HG03039 (cell line): Measurements from ENCODE around the gene LRMDA.

Source experiments
- ATAC-seq: cut with Tn5 transposase; IDR thresholded peaks from one replicate; pipeline ENCODE4 v1.9.1; 2021; ENCODE audit warnings: mild to moderate bottlenecking, moderate library complexity; ENCODE audit not compliant: unreplicated experiment

The LRMDA gene

DNA sequence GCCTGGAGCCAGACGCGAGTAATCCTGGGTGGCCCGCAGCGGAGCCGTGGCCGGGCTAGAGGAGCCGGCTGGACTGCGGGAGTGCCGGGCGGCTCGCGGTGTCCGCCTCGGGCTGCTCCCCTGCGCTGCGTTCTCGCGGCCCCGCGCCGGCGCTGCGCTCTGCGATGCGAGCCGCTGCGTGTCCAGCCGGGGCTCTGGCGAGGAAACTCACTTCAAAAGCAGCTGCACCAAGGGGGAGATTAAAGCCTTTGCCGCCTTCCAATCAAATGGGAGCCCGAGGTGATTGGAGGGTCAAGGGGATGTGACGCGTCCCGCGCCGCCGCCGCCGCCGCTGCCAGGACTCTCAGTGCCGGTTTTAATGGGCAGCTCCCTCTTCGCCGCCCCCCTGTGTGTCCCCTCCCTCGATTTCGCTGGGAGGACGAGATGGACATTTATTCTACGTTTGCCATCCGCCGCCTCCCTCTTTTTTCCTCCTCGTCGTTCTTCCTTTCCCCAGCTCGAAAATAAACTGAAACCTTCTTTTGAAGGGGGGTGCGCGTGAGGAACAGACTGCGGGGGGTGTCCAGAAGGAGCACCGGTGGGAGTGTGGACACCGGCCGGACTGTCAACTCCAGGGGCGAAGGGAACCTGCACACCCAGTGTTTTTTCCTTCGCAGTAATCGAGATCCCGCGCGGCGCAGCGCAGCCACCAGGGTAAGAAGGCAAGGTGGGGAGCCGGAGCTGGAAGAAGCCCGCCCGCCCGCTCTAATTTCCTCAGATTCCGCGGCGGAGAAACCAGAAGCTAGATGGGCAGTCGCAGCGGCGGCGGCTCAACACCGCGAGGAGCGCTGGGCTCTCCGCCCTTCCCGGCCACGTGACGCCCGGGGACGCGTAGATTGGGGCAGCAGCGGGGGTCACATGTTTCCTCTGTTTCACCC lies 29.6 kb upstream of the LRMDA start, which contains the start of gene ZNF503:
Gene ZNF503 (minus strand): TSS at position 196 of the 917 bp plus-strand sequence. CDS start 345 bp downstream, outside the sequence.
- ATAC-seq: peak; percentile 42

DNA sequence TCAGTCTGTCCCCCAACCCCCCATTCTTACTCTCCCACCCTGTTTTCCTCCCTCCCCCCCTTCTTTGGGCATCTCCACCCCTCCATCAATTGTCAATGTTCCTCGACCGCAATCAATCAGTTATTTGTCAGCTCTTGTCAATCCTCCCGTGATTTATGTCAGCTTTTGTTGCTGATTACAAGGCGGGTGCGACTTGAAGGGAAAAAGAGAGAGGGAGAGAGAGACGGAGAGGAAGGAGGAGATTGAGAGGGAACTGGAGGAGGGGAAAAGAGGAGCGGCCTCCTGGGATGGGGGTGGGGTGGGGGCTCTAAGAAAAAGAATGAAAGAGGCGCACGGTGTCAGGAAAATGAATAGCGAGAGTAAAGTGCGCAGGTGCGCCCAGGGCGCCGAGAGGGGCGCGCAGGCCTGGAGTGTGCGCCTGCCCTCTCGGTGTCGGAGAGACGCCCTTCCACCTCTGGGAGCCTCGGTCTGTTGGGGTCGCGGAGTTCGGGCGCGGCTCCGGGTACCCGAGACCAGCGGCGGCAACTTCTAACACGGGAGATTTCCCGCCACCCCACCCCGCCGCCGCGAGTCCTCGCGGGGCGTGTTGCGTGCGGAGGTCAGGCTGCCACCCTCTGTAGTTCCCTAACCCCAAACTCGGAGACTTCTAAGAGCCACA lies 28.8 kb upstream of the LRMDA start:
- no peak for ATAC-seq

DNA sequence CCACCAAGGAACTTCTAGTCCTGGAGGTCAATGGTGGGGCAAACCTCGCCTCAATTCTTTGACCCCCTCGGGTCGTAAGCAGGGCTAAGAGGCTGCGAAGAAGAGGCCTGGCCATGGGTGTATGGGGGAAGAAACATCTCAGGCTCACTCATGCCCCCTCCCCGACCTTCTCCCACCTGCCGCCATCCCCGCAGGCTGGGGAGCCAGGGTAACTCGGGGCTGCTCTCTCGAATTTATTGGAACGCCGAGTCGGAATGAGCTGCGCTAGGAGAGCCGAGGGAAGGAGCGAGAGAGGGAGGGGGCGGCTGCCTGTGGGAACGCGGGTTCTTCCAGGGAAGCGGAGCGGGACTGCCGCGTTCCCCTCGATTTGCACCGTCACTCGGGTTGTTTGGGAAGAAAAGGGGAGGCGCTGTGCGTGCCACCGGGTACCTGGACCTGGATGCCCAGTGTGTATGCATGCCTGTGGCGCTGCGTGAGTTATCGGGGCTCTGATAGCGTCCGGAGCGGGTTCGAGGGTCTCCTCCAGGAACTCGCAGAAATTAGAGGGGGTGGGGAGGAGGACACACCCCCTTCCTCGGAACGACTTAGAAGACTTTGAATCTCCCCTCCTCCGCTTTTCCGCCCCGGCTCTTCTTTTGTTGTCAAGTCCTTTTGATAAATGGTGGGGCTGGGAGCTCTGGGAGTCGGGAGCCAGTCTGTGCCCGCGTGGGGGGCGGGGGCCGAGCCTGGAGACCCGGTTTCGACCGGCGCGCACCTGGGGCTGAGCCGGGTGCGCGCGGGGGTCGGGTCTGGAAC lies 28.1 kb upstream of the LRMDA start:
- no peak for ATAC-seq

DNA sequence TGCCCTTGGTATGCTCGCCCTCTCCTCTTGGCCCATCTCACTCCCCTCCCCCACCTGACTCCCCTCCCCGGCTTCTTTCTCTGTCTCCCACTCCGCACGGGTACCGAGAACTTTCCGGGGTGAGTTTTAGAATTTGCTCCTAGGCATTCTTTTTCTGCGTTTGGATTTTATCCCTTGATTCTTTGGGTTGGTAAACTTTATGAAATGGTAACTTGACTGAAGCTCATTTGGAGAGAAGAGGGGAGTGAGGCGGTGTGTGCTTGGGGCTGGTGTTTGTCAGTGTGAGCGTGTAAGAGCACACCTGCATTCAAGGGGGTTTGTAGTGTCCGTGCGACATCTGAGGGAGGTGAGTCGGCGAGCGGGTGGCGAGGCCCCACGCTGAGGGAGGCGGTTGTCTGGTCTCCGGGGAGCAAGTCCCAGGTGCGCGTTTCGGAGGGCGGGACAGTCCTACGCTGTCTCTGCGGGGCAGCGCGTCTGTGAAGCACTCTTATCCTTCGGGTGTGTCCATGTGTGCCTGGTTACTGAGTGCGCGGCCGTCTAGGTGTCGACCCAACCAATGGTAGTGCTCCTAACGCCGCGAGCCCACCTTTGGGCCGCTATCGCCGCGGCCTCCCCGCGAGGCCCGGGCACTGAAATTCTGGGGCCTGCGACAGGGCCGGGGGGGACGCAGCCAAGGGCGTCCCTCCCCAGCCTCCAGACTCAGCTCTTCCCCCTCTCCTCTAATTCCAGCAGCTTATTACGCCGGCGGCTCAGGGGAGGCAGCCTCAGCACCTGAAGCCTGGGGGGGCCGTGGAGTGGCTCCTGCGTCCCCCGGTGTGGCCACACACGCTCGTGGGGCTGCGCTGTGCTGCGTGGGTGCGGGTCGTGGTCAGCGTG lies 27.2 kb upstream of the LRMDA start:
- ATAC-seq: no peak

DNA sequence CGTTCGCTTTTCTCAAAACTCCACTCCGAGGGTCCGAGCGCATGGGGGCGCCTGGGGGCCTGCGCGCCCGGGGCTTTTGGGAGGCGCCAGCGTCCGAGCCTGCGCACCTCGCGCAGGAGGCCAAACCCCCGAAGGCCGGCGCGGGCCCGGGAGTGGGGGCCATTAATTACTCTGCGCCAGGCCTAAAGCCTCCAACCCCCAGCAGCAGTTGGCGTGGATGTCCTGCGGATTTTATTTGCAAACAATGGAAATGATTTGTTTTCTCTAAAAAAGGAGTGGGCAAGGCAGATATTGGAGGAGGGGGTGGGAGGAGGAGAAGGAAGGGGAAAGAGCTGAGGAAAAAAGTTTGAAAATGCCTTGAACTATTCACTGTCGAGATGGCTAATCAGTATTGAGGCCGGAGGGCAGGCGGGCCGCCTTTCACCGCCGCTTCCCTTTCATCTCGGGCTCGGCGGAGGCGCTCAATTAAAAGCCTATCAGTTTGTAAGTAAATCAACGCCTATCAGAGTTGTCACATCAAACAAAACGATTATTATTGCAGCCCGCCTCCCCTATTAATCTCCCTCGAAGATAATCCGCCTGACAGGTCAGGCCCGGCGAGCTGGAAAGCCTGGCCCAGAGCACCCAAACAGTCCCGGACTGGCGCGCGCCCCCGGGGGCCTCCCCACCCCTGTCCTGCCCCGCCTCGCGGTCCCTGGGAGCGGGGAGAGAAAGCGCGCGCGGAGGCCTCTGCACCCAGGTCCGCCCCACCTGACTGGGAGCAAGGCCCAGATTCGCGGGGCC lies 26.4 kb upstream of the LRMDA start:
- no peak for ATAC-seq

DNA sequence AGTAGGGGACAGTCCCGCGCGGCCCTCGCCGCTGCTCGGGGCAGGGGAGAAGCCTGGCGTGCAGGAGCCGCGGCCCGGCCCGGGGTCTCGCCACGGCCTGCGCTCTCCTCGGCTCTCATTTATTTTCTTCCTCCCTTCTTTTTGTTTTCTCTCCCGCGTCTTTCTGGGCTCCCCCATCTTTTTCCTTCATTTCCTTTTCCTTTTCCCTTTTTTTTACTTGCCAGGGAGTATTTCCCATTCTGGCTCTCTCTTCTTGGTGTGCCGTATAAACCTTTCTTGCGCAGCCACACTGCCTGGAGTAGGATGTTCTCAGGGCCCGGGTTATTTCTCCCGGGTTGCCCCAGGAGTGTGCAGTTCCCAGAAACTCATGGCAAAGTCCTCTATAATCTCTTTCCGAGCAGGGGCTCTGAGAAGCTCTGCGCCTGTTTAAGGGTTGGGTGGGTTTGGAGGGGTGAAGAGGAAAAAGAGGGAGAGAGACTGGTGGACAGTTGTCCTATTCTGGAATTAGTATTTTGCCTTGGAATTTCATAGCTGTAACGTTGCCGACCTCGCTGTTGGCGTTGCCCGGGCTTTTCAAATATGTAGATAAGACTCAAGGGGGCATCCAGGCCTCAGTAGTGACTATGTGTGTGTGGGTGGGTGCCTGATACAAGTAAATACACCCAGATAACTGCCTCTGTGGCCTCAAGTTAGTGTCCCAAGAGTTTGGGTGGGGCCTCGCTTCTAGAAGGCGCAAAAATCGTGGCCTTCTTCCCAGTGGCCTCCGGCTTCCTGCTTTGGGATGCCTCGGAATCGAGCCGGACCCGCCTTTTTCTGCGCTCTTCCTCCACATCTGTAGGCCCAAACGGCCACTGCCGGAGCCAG lies 25.6 kb upstream of the LRMDA start:
- no peak for ATAC-seq

DNA sequence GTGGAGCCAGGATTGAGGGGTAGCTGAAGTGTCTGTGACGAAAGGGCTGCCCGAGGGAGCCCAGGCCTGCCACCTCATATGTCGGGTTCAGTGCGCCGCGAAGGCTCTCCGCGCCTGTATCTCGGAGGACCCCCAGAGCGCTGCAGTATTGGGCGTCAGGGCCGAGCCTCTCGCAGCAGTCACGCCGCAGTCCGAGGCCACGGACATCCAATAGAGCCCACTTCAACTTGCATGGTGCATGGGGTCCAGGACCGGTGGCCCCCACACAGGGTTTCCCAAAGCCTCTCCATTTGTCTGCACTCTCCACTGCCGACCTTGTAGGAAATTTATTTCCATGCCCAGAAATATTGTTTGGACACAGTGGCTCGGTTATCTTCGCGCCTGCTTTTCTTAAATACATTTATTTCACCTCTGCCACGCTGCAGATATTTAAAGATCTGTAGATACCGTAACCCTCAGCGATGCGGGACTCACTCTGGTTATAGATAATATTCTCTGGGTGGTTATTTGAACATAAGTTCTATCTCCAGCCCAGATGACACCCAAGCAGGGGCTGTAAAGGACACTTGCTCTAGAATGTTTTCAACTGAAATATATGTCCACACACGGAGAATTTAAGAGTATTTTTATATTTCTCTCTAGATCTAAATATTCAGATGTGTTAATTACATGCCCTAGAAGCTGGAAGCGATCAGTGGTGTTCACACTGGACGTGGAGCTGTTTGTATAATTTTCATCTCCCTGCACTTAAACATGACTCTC lies 24.8 kb upstream of the LRMDA start:
- ATAC-seq: no peak

DNA sequence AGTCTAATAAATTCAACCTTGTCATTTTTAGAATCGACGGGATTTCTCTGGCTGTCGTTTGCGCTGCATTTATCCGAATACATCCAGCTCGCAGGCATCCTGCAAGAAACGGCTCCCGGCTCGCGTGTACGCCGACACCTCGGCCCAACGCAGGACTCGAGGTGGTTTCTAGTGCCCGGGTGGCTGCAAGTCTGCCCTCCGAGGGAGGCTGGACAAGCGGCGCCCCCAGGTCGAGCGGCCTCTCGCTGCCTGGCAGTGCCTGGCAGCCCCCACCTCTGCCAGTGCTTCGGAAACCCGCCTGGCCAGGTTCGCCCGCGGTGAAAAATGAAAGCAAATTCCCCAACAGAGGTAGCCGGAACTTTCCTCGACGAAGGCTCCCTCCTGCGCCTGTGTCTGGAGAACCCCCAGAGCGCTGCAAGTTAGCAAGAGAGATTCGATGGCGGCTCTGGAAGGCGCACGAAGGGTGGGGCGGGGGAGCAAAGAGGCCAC lies 24.2 kb upstream of the LRMDA start:
- no peak for ATAC-seq

DNA sequence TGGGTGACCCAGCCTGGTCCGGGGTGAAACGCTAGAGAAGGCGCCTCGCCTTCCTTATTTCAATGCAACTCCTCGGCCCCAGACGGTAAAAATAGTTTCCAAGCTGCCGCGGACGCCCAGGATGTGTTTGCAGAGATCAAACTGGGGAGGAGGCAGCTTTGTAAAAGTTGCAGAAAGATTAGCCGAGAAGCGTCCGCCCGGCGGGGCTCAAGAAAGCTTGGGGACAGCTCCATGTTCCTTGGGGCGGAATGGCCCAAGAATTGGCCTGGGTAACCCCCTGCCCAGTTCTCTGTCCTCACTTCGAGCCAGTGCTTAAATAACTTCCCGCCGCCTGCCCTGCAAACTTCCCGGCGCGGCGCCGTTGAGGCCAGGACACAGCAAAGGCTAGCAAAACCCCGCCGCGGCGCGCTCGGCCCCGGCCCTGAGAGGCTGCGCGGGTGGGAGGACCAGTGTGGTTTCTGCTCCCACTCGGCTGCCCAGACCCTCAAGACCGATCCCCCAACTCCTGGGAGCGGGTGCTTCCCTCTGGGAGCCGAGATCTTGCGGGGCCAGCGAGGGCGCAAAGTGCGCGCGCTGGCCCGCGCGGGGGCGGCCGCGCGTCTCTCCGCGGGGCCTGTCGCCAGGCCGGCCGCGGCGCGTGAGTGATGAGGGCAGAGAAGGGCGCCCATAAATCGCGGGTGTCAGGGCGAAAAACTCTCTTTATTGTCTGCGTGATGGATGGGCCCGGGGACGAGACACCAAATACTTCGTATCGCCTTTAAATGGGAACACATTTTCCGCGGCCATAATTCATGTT lies 23.5 kb upstream of the LRMDA start:
- ATAC-seq: no peak

DNA sequence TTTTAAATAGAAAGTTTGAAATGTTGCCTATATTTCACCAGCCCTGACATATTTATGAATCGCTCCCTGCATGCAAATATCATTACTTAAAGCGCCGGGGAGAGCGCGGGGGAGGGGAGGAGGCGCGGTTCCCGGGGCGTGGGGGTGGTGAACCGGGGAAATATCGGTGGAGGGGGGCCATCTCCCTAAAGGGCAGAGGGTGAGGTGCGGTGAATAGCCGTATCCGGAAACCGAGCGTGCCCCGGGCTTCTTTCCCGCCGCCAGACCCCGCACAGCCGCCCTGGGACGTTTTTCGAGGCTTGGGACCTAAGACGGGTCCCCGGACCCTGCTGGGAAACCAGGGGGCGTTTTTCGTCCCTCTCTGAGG lies 22.9 kb upstream of the LRMDA start:
- no peak for ATAC-seq

DNA sequence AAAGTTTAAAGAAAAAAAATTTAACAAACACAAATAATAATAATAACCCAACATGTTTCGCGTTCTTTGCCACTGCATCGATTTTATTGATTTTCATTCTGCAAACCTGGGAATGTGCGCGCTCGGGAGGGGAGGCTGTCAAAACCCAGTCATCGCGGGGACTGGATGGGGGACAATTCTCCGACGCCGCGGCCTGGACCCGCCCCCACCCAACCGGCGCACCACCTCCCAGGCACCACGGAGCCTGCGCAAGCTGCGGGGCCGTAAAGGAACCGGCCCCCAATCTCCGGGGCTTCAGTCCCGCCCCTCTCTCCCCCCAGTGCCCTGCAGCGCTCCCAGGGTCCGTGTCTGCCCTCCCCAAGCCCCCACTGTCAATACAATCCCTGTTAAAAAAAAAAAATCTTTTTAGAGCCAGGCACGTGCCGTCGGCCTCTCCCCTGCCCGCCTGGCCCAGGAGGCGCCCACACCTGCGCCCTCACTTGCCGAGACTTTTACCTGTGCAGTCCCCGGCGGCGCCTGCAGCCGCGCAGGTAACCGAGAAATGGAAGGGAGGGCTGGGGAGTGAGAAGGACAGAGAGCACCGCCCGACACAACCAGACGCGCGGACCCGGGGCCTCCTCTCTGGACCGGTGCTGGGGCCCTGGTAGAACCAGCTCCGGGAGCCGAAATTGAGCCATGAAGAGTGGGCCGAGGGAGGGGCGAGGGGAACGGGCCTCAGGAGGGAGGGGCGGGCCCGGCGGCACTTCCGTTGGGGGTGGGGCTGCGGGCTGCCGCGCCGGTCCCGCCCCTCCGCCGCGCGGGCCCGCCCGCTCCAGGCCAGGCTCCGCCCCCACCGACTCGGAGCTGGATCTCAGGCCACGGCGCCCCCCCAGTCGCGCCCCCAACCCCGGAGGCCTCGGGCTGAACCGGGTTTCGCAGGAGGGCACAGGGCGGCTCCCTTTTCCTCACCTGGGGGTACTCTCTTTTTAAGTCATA lies 22.2 kb upstream of the LRMDA start:
- ATAC-seq: no peak

DNA sequence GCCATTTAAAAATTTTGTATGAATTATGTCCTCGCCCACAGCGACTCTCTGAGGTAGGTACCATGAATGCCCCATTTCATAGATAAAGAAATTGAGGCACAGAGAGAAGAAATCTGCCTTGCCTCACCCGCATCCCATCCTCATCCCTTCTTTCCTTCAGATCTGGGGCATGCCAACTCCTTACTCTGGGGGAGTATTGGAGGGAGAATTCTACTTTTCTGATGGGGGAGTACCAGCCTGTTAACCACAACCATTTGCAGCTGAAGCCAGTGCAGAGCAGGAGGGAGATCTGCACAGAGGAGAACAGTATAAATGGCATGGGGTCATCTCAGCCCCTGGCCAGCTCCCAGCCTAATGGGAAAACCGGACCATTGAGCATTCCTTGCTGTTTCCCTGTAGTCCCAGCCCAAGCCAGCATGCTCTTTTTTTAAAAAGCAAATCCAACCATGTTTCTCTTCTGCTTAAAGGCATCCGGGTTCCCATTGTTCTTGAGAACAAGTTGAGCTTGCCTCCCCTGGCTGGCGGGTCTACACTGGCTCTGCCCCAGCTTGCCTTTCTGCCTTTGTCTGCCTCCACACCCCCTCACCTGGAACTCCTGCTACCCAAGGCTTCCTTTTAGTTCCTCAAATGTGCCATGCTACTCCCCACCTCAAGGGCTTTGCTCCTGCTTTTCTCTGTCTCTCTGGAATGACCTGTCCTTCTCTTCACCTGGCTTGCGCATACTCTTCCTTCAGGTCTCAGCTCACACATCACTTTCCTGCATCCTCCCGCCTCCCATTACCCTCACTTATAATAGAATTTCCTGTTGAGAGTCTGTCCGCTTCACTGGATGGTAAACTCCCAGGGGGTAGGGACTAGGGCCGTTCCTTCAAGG lies 21.1 kb upstream of the LRMDA start:
- ATAC-seq: no peak

DNA sequence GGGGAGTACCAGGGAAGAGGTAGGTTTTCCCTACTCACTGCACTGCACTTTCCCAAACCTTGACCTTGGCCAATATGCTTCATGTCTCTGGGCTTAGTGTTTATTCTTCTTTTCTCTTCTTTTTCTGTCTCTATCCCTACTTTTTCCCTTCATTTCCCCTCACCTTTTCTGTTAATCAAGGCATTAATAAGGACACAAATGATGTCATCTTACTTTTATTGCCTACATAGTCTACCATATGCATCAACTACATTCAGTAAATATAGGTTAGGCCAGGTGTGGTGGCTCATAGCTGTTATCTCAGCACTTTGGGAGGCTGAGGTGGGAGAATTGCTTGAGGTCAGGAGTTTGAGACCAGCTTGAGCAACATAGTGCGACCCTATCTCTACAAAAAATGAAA lies 16.9 kb upstream of the LRMDA start:
- ATAC-seq: no peak

DNA sequence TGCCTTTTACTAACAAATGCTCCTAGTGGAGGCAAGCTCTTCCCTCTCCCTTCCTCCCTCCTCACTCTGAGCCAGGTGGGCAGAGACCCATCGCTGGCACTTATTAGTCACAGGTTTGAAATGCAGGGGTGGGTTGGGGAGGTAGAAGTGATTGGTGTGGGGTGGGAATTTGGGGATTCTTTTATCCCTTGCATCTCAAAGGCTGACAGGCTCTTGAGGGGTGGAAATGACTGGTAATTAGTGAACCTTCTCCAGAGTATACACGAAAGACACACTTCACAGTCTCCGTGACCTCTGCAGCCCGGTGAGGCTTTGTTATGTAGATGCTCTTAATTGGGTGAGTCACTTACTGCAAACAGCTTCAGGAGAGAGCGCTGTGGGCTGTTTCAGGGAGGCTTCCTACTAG lies 13.9 kb upstream of the LRMDA start:
- no peak for ATAC-seq

DNA sequence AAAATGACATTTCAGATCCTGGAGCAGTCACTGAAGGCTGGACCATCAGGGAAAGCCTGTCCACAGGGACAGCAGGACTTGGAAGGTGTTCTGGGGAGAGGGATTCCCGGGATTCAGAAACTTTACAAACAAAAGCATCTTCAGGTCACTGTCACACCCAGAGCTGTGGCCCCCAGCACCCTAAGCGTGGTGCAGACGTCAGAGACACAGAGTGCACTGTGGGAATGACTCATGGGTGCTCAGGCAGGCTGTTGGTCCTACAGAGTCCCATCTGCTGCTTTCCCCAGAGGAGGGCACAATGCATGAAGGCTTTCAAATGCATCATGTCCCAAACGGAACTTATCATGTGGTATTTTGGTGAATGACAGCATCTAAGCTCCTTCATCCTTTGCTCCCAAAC lies 13.1 kb upstream of the LRMDA start:
- no peak for ATAC-seq
